NCI-H1930 (cell line): Measurements from ENCODE around the gene PER1.
"Not testable (repeated sequence)": the region's sequence is repeated elsewhere in the genome, so short reads cannot be mapped to it uniquely, and the experiment has no call there.

Experiments
- DNase-seq, 2 experiments: peaks; one replicate each; lab custom pipeline; 2025; lab: John Stamatoyannopoulos, UW

PER1 gene

DNA sequence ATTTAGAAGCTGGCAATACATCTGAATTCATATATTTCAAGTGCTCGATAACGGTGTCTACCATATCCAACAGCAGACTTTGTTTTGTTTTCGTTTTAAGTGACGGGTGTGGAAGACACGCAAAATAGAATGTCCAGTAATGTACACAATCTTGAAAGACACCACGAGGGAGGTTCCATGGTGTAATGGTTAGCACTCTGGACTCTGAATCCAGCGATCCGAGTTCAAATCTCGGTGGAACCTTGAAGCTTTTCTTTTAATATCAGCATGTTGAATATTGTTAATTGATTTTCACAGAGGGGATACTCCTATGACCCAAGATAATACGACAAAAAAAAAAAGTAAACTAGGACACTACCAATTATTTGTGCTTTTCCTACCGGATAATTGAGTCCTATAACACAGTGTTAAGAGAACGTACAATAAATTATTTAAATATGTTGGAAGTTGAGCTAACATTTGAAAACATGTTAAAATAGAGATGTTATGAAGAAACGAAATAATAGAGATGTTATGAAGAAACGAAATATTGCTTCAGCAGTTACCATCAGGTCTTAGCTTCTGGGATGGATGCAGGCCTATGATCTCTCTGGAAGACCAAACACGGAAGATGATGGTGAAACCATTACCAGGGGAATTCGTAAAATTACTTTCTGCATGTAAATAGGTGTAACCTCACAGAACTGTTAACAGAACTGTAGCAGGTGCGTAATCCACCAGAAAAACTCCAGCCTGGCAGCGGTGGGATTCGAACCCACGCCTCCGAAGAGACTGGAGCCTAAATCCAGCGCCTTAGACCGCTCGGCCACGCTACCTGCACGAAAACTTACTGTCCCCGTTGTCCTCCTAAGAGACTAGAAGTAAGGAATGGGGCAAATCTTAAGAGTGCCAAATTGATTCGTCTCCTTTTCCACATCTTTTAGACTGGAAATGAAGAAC lies 32.4 kb downstream of the PER1 start:
- peak; percentile 88 to 93 for DNase-seq

DNA sequence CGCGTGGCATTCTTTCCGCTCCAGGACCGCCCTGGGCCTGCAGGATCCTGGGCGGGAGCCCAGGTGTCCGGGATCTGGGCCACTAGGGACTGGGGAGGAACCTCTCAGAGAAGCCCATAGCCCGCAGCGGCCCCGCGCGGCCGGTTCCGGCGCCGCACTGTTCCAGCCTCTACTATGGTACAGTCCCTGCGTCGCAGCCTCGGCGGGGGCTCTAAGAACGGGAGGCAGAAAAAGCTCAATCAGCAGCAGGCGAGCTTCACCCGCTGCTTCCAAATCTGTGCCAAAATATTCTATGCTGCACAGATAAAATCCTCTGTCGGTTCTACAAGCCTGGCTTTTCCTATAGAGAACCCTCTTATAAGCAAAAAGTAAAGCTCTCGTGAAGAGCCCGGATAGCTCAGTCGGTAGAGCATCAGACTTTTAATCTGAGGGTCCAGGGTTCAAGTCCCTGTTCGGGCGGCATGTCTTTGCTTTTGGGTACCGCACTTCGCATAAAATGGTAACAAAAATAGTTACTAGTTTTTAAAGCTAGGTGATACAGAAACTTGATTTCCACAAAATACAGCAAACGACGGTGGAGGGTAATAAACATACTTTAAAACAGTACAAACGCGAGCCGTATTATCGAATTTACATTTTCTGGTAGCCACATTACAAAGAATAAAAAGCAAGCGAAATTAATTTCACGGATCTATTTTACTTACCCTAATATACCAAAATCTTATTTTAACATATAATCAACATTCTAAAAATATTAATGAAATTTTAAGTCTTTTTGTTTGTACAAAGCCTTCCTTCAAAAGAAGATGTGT lies 33.2 kb downstream of the PER1 start:
- peak; percentile 66 to 87 for DNase-seq

DNA sequence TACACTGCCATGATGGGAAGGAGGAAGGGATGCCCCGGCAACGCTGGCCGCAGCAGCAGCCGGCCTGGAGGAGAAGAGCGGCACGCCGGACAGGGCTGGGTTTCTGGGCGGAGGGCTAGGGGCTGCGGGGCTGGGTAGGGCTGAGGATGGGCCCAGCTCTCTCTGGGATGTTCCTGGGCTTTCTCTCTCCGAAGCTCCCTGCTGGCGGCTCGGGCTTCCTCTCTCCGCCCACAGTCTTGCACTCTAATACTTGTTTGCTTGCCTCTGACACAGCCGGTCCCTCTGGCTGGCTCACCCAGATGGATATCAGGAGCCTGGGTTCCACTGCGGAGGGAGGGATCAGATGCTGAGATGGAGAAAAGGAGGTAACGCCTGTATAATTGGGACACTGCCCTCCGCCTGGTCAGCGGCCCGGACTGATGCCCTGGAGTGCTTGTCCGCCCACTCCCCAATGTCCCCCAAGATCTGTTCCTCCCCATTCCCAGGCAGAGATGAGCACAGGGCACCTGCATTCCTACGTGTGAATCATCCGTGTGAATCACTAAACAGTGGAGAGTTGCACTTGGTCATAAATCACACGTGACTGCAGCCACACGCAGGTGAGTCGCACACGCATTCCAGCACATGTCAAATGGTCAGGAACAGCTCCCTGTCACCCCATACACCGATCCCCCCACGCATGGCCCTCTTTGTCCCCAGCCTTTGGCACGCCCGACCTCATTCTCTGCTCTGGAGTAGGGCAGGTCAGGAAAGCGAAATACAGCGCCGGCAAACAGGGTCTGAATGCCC lies 34.0 kb downstream of the PER1 start, which contains the start of gene ALOXE3:
Gene ALOXE3 (minus strand): TSS at position 535 of the 789 bp plus-strand sequence. CDS start 524 bp downstream, at position 11.
- DNase-seq: no peak

DNA sequence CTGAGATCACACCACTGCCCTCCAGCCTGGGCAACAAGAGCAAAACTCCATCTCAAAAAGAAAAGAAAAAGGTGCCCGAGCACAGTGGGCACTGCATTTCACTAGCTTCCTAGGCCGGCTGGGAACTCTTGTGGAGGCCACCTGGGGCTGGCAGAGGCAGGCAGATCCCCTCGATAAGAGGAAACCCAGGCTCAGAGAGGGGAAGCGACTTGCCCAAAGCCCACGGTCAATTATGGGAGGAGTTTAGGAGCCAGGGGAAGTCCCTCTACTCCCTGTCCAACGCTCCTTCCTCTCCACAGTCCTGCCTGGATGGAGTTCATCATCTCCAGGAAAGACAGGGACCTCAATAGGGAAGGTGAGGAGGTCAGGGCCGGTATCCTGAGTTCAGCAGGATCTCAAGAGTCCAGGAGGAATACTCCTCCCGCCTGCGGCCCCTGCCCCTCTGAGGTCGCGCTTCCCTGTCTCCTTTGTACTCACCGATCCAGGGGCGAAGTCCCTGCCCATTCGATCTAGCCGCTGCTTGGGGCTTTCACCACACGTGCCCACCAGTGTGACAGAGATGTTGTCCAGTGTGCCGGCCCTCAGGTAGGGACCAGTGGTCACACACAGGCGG lies 34.7 kb downstream of the PER1 start:
- DNase-seq: no peak

DNA sequence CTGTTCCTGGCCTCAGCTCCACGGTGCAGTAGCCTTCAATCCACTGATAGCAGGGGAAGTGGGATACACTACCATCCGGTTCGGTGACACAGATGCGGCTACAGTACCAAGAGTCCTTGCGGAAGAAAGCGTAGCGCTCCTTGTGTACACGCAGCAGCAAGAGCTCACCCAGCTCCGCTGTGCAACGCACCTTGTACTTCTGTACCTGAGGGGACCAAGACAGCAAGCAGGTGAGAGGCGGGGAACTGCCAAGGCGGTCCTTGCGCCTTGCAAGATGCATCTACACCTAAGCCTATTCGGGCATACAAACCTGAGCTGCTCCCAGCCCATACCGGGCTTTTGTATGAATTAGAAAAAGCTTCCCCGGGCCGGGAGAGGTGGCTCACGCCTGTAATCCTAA lies 35.4 kb downstream of the PER1 start:
- no peak for DNase-seq

DNA sequence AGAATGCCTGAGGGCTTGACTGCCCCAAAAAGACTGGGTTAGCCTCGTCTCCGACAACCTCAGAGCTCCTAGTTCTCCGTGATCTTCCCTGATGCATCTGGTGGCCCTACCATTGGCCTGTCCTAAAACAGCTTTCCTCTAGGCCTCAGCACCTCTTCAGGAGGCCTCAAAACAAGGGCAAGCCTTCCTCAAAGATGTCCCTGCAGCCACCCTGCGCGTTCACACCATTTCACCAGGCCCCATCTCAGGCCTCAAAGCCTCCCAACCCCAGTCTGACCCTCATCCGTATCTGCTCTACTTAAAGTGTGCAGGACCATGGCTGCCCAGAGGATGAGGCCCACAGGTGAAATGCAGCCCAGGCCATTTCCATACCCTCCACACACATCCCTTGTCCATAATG lies 41.3 kb downstream of the PER1 start:
- no peak for DNase-seq

DNA sequence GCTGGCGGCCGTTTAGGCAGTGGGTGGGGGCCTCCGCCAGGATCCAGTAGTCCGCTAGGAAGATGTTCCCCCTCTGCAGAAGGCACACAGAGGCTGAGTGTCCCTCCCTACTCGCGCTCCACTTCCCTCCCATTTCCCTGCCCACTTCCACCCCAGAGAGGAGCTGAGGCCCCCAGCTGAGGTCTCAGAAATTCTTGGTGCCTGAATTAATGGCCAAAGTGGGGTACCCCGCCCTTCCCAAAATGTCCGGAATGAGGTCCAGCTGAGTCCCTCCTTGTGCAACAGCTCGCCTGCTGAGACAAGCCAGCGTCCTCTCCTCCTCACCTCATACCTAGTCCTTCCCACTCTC lies 41.8 kb downstream of the PER1 start:
- DNase-seq: no peak

DNA sequence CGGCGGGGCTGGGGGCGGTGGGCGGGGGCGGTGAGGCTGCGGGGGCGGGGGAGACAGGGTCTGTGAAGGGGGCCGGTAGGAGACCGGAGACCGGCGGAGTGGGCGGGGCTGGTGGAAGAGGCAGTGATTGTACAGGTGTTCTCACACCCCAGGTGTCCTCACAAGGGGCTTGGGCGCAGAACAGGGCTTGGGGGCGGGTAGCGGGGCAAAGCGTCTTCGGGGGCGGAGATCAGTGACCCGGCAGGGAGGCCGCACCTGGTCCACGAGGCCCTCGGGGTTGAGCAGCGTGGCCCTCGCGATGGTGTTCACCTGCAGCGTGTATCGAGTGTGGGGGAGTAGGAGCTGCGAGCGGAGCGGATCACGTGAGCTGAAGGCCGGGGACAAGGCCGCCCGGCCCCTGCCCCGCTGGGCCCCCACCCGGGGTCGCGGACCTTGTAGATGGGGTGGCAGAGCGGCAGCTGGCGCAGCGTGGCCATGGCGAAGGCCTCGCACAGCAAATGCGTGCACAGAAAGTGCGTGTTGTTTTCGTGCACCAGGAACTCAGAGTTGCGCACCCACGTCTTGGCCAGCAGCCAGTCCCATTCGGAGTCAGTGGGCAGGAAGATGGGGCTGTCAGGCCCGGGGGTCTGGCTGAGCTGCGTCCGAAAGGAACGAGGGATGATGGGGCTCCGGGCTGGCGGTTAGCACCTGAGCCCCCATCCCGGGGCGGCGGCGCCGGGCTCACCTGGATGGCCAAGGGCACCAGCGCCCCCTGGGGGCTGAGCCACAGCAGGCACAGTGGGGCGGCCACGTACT lies 42.3 kb downstream of the PER1 start:
- DNase-seq: peak; percentile 66 to 78

DNA sequence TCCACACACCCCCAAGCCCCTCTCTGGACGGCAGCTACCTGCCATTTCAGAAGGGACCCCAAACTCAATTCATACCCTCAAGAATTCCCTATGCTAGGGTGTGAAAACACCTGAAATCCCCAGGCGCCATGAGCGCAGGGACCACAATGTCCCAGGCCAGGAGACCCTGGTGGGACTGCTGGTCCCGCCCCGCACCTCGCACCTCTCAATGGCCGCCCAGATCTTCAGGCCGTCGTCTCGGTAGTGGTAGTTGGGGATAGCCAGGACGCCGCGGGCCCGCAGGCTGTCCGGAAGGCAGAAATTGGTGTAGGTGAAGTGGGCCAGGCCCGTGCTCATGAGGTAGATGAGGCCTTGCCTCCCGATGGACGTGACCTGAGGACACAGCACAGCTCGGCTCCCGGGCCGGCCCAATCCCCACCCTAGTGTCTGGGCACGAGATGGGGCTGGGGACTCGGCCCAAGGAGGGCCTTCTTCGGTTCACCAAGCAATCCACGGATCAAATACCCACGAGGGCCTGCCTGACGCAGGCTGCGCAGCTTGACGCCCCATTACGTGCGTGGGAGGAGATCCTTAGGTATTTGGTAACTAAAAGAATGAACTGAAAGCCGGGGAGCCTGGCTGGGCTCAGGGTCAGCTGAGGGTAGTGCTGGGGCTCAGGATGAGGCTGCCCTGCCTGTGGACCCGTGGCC lies 43.1 kb downstream of the PER1 start:
- DNase-seq: no peak

DNA sequence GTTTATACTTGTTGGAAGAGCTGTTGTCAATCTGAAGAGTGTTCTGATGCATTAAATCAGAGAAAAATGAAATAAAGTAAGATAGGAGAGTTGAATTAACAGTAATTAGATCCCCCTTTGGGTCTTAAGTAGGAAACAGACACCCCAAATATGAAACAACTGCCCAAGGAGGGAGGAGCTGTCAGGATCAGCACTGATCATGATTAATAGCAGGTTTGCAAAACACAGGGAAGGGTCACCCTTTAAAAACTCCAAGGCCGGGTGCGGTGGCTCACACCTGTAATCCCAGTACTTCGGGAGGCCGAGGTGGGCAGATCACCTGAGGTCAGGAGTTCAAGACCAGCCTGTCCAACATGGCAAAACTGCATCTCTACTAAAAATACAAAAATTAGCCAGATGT lies 45.2 kb downstream of the PER1 start:
- DNase-seq: not testable (repeated sequence)

DNA sequence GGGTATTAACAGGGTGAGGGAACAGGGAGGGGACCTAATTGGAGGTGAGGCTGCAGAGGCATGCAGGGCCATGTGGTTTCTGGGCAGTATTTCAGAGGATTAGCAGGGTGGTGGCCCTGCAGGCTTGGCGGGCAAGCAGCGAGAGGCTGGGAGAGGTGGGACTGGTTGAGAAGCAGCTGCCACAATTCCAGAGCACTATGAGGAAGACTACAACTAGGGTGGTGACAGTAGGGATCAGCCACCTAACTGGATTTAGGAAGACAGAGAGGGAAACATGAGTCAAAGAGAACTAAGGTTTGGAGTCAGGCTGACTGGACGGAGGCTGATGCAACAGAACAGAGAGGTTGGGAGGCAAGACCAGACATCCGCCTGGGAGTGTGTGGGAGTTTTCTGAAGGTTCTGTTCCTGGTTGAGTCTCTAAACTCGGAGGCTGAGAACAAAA lies 46.2 kb downstream of the PER1 start:
- DNase-seq: no peak

DNA sequence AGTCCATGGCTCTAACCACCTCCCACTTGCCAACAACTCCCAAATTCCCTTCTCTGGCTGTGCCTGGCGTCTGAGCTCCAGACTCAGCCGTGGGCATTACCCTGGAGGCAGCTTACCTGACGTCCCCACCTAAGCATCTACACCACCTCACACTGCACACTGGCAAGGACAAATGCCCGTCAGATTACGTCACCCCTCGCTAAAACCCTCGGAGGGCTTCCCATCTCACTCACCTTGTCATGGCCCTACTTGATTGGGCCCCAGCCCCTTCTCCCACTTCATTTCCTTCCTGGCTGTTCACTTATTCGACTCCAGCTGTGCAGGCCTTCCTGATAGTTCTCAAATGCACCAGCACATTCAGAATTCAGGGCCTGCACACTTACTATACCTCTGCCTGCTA lies 47.3 kb downstream of the PER1 start:
- DNase-seq: no peak

DNA sequence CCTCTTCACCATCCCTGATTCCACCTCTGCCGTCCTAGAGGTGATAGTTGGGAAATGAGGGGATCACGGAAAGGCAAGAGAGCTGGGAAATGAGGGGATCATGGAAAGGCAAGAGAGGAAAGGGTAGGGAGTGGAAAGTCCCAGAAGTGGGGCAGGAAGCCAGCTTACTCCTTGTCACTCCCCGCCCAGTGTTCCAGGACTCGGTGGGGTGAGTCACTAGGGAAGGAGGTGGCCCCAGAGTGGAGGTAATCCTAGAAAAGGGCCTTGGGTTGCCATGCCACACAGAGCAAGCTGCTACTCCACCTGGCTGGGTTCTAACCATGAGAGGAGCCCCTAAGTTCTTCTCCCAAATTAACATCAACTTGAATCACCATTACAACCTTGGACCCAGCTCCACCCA lies 48.7 kb downstream of the PER1 start:
- DNase-seq: no peak

DNA sequence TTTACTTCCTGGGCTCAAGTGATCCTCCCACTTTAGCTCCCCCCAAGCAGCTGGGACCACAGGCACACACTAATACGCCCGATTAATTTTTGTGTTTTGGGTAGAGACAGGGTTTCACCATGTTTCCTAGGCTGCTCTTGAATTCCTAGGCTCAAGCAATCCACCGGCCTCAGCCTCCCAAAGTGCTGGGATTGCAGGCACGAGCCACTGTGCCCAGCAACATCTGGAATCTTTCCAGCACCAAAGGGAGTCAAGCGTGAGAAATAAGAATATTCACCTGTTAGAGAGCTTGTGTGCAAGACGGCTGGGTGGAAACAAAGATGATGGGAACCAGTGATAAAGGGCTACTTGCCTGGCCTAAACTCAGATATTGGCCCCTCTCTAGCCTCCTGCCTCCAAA lies 50.5 kb downstream of the PER1 start:
- no peak for DNase-seq

DNA sequence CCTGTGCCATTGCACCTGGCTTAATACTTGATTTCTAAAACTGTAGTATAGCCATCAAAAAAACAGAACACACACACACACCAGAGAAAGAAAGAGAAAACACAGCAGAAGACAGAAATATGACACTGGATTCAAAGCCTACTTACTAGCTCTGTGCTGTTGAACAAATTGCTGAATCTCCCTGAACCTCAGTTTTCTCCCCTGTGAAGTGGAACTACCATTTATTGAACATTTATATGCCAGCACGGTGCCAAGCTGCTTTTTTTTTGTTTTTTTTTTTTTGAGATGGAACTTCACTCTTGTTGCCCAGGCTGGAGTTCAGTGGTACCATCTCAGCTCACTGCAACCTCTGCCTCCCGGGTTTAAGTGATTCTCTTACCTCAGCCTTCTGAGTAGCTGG lies 51.4 kb downstream of the PER1 start:
- DNase-seq: no peak

DNA sequence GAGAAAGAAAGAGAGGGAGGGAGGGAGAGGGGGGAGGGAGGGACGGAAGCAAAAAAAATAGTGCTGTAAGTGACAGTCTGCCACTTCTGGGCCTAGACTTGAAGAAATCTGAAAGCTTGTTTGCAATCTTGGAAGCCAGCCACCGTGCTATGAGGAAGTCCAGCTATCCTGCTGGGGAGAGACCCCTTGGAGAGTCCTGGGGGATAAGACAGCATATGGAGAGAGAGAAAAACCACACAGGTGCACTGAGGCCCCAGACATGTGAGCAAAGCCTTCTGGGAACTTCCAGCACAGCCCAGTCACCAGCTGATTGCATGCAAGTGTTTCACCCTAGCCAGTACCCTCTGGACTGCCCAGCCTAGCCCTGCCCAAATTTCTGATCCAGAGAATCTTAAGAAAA lies 52.1 kb downstream of the PER1 start:
- no peak for DNase-seq

DNA sequence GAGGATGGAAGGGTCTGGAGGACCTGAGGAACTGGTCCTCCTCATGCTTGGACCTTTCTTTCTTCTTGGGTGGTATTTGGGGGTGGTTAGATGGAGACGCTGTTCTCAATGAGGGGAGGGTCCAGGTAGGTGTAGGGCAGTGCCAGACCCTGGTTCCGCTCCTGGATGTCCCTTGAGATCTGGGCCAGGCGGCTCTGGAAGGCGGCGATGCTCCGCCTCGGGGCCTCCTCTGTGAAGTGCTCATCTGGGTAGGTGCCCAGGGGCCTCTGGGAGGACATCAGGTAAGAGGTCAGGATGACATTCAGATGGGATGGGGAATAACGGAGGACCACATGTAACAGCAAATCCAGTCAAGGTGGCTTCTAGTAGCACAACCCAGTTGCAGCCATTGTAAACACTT lies 55.7 kb downstream of the PER1 start:
- no peak for DNase-seq

DNA sequence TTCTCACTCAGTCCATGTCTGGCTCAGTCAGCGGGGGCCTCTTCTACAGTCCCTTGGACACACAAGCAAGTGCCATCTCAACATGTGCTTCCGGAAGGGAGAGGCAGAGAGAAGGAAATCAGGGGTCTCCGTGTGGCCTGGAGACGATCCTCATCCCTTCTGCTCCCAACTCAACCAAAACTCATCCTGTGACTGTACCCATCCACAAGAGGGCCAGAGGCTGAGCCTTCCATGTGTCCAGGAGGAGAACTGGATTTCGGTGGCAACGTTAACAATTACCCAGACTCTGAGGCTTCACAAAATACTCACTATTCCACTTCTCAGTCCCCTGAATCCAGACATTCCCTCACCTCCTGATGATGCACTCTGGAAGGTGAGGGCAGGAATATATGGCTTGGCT lies 56.8 kb downstream of the PER1 start:
- no peak for DNase-seq

DNA sequence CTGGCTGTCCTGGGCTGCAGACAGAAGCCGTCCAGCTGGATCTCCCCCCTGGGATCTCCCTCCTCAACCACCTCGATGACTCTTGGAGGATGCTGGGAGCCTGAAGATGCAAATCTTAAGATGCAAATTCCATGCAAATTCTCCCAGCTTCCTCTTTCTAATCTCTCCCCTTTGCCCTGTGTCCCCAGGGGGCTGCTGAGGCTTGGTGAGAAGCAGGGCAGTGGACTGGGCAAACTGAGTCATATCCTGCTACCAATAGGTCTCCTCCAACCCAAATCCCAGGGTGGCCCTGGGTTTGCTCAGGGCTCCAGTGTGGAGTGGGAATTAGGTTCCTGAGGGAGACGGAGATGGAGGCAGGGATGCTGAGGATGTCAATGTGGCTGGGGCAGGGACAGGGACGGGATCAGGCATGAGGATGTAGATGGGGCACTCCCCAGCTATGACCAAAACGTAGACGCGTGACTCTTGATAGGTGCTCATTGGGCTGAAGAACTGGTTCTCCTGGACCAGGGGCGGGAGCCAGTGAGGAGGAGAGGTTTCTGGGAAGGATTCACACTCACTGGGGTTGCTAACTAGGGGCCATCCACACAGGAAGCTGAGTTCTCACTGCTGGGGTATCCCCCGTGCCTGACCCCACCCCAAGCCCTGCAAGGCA lies 61.0 kb downstream of the PER1 start:
- DNase-seq: no peak
